ENCODE results near the gene OPTC. TPM values are rescaled to one million over a fixed set of nuclear protein-coding genes. Genes with fewer than 3 reads are reported as not detected.

The OPTC gene
- total RNA-seq, 2 experiments from 2014 or later = not detected

GRCh38 chr1:203455706-203456105 lies 38.2 kb upstream of the OPTC start:
- Mint-ChIP-seq H3K4me1 (ENCODE audit: low read depth) (no peaks in the 10 kb centered on the region), H3K36me3 (no peaks in the 10 kb centered on the region), H3K4me3 (no peak overlapping the region), H3K27ac (no peak overlapping the region), H3K9me3 (no peaks in the 10 kb centered on the region), H3K27me3 (peaks cover 28% of the 10 kb centered on the region)
- intact Hi-C loops (cut with micrococcal nuclease) = no loop called here
- CTCF ChIA-PET = interaction anchor here (1.1 kb wide), 1 partner anchor 188 kb away, joined by 3 read pairs; no protein-coding TSS in a partner anchor
- no peak for DNase-seq
- POLR2A ChIA-PET = no interaction called here

- intact Hi-C loops (cut with micrococcal nuclease) = no loop called here
- peaks cover 28% of the 10 kb centered on the region for H3K27me3 Mint-ChIP-seq
- CTCF ChIA-PET = interaction anchor here (1.1 kb wide), 1 partner anchor 189 kb away, joined by 4 read pairs; no protein-coding TSS in a partner anchor
Measured at GRCh38 chr1:203456577-203456976, 37.4 kb upstream of the OPTC start.

GRCh38 chr1:203458078-203458477 lies 35.9 kb upstream of the OPTC start:
- Mint-ChIP-seq H3K27me3 (peaks cover 29% of the 10 kb centered on the region), H3K9me3 (no peaks in the 10 kb centered on the region), H3K36me3 (no peaks in the 10 kb centered on the region), H3K4me3 (no peak overlapping the region), H3K27ac (no peak overlapping the region), H3K4me1 (ENCODE audit: low read depth) (no peaks in the 10 kb centered on the region)
- CTCF ChIA-PET = no interaction called here
- POLR2A ChIA-PET = no interaction called here
- no peak for DNase-seq
- intact Hi-C loops (cut with micrococcal nuclease) = no loop called here

More at GRCh38 chr1:203456577-203456976, 37.4 kb upstream of the OPTC start:
- no peak for DNase-seq
- H3K4me3 Mint-ChIP-seq = no peak overlapping the region
- H3K27ac Mint-ChIP-seq = no peak overlapping the region
- H3K36me3 Mint-ChIP-seq = no peaks in the 10 kb centered on the region
- no peaks in the 10 kb centered on the region for H3K9me3 Mint-ChIP-seq
- H3K4me1 Mint-ChIP-seq (ENCODE audit: low read depth) = no peaks in the 10 kb centered on the region
- POLR2A ChIA-PET = no interaction called here

GRCh38 chr1:203459671-203460201 lies 34.2 kb upstream of the OPTC start:
- H3K4me3 Mint-ChIP-seq = no peak overlapping the region

GRCh38 chr1:203461717-203462116 lies 32.2 kb upstream of the OPTC start:
- ChIA-PET CTCF (interaction anchor here (0.8 kb wide), 1 partner anchor 26 kb away, joined by 3 read pairs; no protein-coding TSS in a partner anchor), POLR2A (no interaction called here)
- intact Hi-C loops (cut with micrococcal nuclease) = no loop called here
- H3K9me3 Mint-ChIP-seq = no peaks in the 10 kb centered on the region
- H3K27me3 Mint-ChIP-seq = peaks cover 25% of the 10 kb centered on the region
- DNase-seq = no peak
- H3K4me1 Mint-ChIP-seq (ENCODE audit: low read depth) = no peaks in the 10 kb centered on the region
- H3K4me3 Mint-ChIP-seq = no peak overlapping the region
- no peaks in the 10 kb centered on the region for H3K36me3 Mint-ChIP-seq
- H3K27ac Mint-ChIP-seq = no peak overlapping the region

More at GRCh38 chr1:203459671-203460201, 34.2 kb upstream of the OPTC start:
- H3K4me1 Mint-ChIP-seq (ENCODE audit: low read depth) = no peaks in the 10 kb centered on the region
- no peak for DNase-seq
- ChIA-PET POLR2A (no interaction called here), CTCF (interaction anchor here (0.8 kb wide), 1 partner anchor 28 kb away, joined by 3 read pairs; no protein-coding TSS in a partner anchor)
- intact Hi-C loops (cut with micrococcal nuclease) = no loop called here
- H3K27me3 Mint-ChIP-seq = peaks cover 27% of the 10 kb centered on the region
- no peak overlapping the region for H3K27ac Mint-ChIP-seq
- H3K36me3 Mint-ChIP-seq = no peaks in the 10 kb centered on the region
- no peaks in the 10 kb centered on the region for H3K9me3 Mint-ChIP-seq

GRCh38 chr1:203462143-203462542 lies 31.8 kb upstream of the OPTC start:
- Mint-ChIP-seq H3K4me1 (ENCODE audit: low read depth) (no peaks in the 10 kb centered on the region), H3K36me3 (no peaks in the 10 kb centered on the region), H3K4me3 (no peak overlapping the region), H3K27ac (no peak overlapping the region), H3K9me3 (no peaks in the 10 kb centered on the region), H3K27me3 (peaks cover 26% of the 10 kb centered on the region)
- no peak for DNase-seq
- CTCF ChIA-PET = no interaction called here
- intact Hi-C loops (cut with micrococcal nuclease) = no loop called here
- POLR2A ChIA-PET = no interaction called here

- Mint-ChIP-seq H3K27ac (no peak overlapping the region), H3K9me3 (no peaks in the 10 kb centered on the region), H3K27me3 (peaks cover 22% of the 10 kb centered on the region), H3K4me1 (ENCODE audit: low read depth) (no peaks in the 10 kb centered on the region), H3K4me3 (no peak overlapping the region), H3K36me3 (no peaks in the 10 kb centered on the region)
- POLR2A ChIA-PET = no interaction called here
- no peak for DNase-seq
- CTCF ChIA-PET = interaction anchor here (0.6 to 1.4 kb wide), 2 partner anchors 194 to 290 kb away, joined by 3 read pairs; no protein-coding TSS in a partner anchor
- intact Hi-C loops (cut with micrococcal nuclease) = no loop called here
Measured at GRCh38 chr1:203462878-203463277, 31.1 kb upstream of the OPTC start.

- intact Hi-C loops (cut with micrococcal nuclease) = no loop called here
- Mint-ChIP-seq H3K4me3 (no peak overlapping the region), H3K4me1 (ENCODE audit: low read depth) (no peaks in the 10 kb centered on the region), H3K27me3 (peaks cover 21% of the 10 kb centered on the region), H3K27ac (no peak overlapping the region), H3K36me3 (no peaks in the 10 kb centered on the region), H3K9me3 (no peaks in the 10 kb centered on the region)
- no peak for DNase-seq
- CTCF ChIA-PET = interaction anchor here (0.6 to 1.4 kb wide), 2 partner anchors 194 to 290 kb away, joined by 3 read pairs; no protein-coding TSS in a partner anchor
- POLR2A ChIA-PET = no interaction called here
Measured at GRCh38 chr1:203463469-203464062, 30.4 kb upstream of the OPTC start.

- H3K9me3 Mint-ChIP-seq = no peaks in the 10 kb centered on the region
- H3K4me3 Mint-ChIP-seq = no peak overlapping the region
- no peaks in the 10 kb centered on the region for H3K4me1 Mint-ChIP-seq (ENCODE audit: low read depth)
- CTCF ChIA-PET = interaction anchor here (1.4 kb wide), 1 partner anchor 195 kb away, joined by 3 read pairs; no protein-coding TSS in a partner anchor
- H3K27ac Mint-ChIP-seq = no peak overlapping the region
- intact Hi-C loops (cut with micrococcal nuclease) = no loop called here
- H3K36me3 Mint-ChIP-seq = no peaks in the 10 kb centered on the region
- H3K27me3 Mint-ChIP-seq = peaks cover 21% of the 10 kb centered on the region
- POLR2A ChIA-PET = no interaction called here
- DNase-seq = no peak
Measured at GRCh38 chr1:203464226-203464625, 29.7 kb upstream of the OPTC start.

- no peaks in the 10 kb centered on the region for H3K4me1 Mint-ChIP-seq (ENCODE audit: low read depth)
- CTCF ChIA-PET = no interaction called here
Measured at GRCh38 chr1:203464743-203465142, 29.2 kb upstream of the OPTC start.

GRCh38 chr1:203465146-203465798 lies 28.7 kb upstream of the OPTC start:
- Mint-ChIP-seq H3K27ac (no peak overlapping the region), H3K27me3 (peaks cover 20% of the 10 kb centered on the region), H3K9me3 (no peaks in the 10 kb centered on the region), H3K4me3 (no peak overlapping the region), H3K4me1 (ENCODE audit: low read depth) (no peaks in the 10 kb centered on the region), H3K36me3 (no peaks in the 10 kb centered on the region)
- no peak for DNase-seq
- CTCF ChIA-PET = interaction anchor here (1.4 kb wide), 1 partner anchor 23 kb away, joined by 6 read pairs; no protein-coding TSS in a partner anchor
- POLR2A ChIA-PET = no interaction called here
- intact Hi-C loops (cut with micrococcal nuclease) = no loop called here

More at GRCh38 chr1:203464743-203465142, 29.2 kb upstream of the OPTC start:
- intact Hi-C loops (cut with micrococcal nuclease) = no loop called here
- no peak for DNase-seq
- Mint-ChIP-seq H3K4me3 (no peak overlapping the region), H3K9me3 (no peaks in the 10 kb centered on the region), H3K27me3 (peaks cover 18% of the 10 kb centered on the region), H3K27ac (no peak overlapping the region), H3K36me3 (no peaks in the 10 kb centered on the region)
- POLR2A ChIA-PET = no interaction called here

GRCh38 chr1:203465948-203466347 lies 28.0 kb upstream of the OPTC start:
- intact Hi-C loops (cut with micrococcal nuclease) = no loop called here
- no peak for DNase-seq
- Mint-ChIP-seq H3K27me3 (peaks cover 19% of the 10 kb centered on the region), H3K36me3 (no peaks in the 10 kb centered on the region), H3K4me1 (ENCODE audit: low read depth) (no peaks in the 10 kb centered on the region), H3K4me3 (no peak overlapping the region), H3K27ac (no peak overlapping the region), H3K9me3 (no peaks in the 10 kb centered on the region)
- ChIA-PET POLR2A (no interaction called here), CTCF (interaction anchor here (0.8 to 1.4 kb wide), 3 partner anchors 22 to 427 kb away, joined by 3 to 6 read pairs (median 4); no protein-coding TSS in a partner anchor)

Measured in activated CD4-positive, alpha-beta memory T cell treated with anti-CD3 and anti-CD28 coated beads for 36 hours (primary cell).